GM12874 (cell line): Measurements from ENCODE around the gene EMC6.
A peak's percentile ranks its signal among the peaks of the same experiment; 100 is the strongest.

Source experiments
- TF ChIP-seq, protein P1 (sequence below): IDR thresholded peaks from 2 replicates; pipeline ENCODE4 v1.5.1; 2011; ENCODE audit warnings: low read depth, mild to moderate bottlenecking, control low read depth, low read length, moderate library complexity; ENCODE audit not compliant: insufficient read depth

EMC6 gene

DNA sequence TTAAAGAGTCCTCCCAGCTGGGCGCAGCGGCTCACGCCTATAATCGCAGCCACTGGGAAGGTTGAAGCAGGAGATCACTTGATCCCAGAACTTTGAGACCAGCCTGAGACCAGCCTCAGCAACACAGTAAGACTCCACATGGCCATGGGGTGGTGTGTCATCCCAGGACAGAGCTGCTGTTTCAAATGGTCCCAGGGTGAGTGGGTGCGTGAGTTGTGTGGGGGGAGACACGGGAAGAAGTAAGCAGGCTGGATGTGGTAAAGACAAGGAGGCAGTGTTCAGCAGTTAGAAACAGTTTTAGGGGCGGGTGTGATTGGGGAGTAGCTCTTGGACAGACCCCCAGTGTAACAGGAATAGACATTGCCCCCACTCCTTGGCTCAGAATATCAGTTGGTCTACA is 36.3 kb upstream of the EMC6 start:
- TF ChIP-seq, protein P1, sequence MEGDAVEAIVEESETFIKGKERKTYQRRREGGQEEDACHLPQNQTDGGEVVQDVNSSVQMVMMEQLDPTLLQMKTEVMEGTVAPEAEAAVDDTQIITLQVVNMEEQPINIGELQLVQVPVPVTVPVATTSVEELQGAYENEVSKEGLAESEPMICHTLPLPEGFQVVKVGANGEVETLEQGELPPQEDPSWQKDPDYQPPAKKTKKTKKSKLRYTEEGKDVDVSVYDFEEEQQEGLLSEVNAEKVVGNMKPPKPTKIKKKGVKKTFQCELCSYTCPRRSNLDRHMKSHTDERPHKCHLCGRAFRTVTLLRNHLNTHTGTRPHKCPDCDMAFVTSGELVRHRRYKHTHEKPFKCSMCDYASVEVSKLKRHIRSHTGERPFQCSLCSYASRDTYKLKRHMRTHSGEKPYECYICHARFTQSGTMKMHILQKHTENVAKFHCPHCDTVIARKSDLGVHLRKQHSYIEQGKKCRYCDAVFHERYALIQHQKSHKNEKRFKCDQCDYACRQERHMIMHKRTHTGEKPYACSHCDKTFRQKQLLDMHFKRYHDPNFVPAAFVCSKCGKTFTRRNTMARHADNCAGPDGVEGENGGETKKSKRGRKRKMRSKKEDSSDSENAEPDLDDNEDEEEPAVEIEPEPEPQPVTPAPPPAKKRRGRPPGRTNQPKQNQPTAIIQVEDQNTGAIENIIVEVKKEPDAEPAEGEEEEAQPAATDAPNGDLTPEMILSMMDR, result no peak

DNA sequence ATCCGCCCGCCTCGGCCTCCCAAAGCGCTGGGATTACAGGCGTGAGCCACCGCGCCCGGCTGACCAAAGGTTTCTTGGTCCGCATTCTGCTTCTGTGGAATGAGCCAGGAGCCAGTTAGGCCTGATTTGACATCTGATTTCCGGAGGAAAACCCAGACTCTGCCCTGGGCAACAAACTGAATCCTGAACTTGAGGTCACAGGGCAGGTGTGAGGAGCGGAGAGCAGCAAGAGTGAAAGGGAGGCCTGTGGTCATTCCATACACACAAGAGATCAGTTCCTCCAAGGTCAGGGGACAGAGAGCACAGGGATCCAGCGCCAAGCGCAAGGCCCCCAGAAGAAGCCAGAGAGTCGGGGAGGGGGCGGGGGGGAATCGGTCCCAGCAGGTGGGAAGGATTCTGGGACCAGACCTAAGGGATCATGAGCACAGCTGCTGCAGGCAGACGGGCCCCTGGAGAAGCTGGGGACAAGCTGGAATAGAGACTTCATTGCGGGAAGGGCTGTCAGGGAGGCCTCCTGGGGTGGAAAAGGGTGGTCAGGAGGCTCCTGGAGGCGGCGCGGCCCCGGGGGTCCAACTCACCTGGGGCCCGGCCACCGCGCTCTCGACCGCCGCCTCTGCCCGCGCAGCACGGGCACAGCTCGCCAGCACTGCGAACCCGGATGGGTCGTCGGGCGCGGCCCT is 33.0 kb upstream of the EMC6 start:
- TF ChIP-seq, protein P1, result 0 out of 2 replicates have a peak, but pooled peaks have one; percentile 7

DNA sequence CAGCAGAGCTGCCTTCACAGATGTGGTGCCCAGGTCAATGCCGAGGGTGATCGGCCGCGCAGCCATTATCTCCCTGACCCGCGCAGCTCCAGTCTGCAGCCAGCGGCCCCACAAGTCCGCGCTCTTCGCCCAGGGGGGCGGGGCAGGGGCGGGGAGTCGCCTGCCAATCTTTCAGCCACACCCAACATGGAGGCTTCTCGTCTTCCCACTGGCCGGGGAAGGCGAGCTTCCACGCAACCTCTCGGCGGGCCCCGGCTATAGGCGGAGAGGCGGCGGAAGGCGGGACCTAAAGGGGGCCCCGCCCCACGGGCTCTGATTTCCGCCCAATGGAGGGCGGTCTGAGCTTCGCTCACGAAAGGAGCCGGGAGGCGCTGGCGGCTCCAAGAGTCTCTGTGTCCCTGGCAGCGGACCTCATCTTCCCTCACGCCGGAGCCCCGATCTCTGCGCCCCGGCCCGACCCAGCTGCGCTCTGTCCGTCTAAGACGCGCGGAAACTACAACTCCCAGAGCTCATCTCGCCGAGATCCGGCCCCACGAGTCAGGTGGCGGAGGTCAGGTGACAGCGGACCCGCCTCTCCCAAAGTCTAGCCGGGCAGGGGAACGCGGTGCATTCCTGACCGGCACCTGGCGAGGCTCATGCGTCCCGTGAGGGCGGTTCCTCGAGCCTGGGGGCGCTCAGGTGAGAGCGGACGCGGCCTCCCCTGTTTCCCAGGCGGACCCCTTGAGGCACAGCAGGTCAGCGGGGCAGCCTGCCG is 32.3 kb upstream of the EMC6 start, which contains the start of the genes CTNS and SHPK:
Gene CTNS (plus strand): TSS at position 607 of the 754 bp plus-strand sequence. CDS start 3,447 bp downstream, outside the sequence.
Gene SHPK (minus strand): TSS at position 97 of the 754 bp plus-strand sequence. CDS start 31 bp downstream, at position 66.
- TF ChIP-seq, protein P1, result no peak

DNA sequence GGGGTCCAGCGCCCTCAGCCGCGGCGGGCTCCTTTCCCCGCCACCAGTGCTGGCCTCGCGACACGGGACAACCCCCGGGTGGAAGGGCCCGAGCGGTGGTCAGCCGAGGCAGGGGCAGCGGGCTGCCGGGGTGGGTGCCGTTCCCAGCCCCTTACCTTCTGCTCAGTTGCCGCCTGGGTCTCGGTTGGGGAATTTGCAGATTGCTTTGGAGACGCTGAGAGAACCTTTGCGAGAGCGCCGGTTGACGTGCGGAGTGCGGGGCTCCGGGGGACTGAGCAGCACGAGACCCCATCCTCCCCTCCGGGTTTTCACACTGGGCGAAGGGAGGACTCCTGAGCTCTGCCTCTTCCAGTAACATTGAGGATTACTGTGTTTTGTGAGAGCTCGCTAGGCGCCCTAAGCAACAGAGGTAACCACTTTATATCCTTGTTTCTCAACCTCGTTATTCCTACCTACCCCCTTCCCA is 31.7 kb upstream of the EMC6 start:
- TF ChIP-seq, protein P1, result no peak

- TF ChIP-seq, protein P1, result no peak
Observed at GRCh38 chr17:3639981-3640596, 28.5 kb upstream of the EMC6 start.

DNA sequence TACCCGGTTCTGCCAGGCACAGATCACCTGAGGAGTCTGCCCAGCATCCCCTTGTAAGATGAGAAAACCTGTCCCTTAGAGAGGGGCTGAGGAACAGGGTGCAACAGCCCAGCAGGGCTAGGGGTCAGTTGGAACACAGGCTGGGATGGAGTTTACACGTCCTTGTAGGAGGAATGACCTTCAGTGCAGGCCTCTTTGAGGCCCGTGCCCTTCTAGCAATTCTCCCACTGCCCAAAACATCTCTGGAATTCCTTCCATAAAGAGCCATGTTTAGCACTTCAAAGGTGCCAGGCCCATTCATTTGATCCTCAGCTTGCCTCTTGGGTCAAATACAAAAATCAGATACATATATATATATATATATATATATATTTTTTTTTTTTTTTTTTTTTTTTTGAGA is 27.6 kb upstream of the EMC6 start:
- TF ChIP-seq, protein P1, result no peak
